Measurements from ENCODE around the gene RNF128.

Gene RNF128, protein sequence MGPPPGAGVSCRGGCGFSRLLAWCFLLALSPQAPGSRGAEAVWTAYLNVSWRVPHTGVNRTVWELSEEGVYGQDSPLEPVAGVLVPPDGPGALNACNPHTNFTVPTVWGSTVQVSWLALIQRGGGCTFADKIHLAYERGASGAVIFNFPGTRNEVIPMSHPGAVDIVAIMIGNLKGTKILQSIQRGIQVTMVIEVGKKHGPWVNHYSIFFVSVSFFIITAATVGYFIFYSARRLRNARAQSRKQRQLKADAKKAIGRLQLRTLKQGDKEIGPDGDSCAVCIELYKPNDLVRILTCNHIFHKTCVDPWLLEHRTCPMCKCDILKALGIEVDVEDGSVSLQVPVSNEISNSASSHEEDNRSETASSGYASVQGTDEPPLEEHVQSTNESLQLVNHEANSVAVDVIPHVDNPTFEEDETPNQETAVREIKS

DNA sequence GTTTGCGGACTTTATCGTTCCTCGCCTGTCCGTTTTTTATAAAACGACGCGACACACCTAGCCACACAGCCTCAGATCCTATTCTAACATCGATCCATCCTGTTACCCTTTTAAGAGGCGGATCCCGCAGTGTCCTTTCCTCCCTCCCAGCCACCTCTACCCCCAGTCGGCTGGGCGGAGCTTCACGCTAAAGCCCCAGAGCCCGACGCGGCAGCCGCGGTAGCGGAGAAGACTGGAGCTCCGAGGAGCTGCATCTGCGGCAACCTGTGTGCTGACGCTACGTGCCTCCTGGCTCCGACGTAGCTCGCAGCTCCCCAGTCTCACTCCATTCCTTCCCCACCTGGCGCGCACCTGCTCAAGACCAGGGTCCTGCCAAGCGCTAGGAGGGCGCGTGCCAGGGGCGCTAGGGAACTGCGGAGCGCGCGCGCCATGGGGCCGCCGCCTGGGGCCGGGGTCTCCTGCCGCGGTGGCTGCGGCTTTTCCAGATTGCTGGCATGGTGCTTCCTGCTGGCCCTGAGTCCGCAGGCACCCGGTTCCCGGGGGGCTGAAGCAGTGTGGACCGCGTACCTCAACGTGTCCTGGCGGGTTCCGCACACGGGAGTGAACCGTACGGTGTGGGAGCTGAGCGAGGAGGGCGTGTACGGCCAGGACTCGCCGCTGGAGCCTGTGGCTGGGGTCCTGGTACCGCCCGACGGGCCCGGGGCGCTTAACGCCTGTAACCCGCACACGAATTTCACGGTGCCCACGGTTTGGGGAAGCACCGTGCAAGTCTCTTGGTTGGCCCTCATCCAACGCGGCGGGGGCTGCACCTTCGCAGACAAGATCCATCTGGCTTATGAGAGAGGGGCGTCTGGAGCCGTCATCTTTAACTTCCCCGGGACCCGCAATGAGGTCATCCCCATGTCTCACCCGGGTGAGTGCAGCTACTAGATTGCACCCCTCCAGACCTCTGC, at the start of gene RNF128:
Gene RNF128 (plus strand): TSS at position 217 of the 953 bp plus-strand sequence. CDS start 213 bp downstream, at position 430.
- DNase-seq: peak; percentile 22

DNA sequence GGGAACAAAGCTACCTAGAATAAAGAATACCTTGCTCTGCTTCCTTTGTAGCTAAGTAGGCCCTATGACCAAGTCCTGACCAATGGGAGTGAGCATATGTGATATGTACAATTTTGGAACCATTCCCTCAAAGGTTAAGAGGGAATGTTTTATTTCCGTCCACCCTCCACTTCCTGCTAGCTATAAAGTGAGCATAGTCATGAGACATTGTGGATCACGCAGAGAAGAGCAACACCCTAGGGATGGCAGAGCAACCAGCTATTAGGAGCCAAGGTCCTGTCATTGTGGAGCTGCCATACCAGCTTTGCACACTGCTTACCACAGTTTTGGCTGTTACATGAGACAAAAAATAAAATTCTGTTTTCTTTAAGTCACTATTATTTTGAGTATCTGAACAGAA, 45.8 kb upstream of the RNF128 start:
- no peak for DNase-seq

- DNase-seq: no peak
These were observed 42.3 kb upstream of the RNF128 start for GRCh38 chrX:106684207-106684606.

DNA sequence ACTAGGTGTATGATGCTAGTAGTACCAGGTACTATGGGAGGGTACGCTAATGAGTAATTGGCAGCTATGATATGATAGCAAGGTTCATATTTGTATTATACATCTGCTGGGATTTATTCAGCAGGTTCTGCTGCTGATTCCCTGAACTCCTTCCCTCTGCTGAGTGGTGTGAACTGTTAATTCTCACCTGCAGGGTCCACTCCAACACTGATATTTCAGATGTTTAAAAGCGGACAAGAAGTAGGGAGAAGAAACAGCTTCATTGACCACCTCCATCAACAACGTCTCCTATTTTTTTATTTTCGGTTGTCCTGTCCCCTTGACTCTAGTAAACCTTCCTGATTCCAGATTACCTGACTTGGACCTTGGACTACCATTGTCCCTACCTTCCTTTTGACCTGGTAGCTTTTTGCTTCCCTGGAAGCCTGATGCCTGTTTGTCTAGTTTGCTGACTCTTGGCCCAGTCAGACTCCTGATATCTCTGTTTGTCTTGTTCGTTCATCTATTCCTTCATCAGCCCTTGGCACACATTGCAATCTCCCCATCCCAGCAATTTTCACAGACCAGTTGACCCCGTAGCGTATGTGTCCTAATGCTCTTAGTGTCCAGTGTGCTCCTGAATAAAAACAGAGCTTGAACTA, 34.0 kb upstream of the RNF128 start:
- DNase-seq: no peak

DNA sequence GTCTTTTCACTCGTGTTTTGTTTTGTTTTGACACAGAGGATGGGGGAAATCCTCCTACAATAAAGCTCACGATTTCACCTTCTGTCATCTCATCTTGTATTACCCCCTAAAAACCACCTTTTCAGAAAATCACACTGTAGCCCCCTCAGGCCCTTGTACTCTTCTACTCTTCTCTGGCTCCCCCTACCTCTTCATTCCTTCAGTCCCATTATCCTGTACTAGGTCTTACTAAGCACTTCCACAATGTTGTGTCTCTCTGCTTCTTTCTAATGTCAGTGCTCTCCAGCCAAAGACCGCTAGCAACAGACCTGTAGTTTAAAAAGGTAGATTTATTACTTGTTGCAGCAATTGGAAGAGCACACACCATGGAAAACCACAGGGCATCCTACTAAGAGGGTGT, 30.0 kb upstream of the RNF128 start:
- no peak for DNase-seq

GRCh38 chrX:106698693-106699092, 27.8 kb upstream of the RNF128 start:
- DNase-seq: peak; percentile 20

DNA sequence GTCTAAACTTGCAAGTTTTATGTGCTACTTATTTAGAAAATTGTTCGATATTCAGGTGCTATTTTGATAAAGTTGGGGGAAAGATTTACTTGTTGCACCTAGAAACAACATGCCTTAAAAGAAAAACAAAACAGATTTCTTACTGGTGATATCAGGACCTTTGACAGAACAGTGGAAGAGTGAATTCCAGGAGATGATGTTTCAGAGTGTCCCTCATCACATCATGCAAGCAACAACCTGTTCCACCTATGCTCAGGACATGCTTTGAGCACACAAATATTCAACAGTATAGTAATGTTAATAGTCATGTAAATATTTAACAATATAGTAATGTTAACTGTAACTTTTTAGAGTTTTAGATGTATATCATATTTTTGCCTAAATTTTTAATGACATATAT, 23.9 kb upstream of the RNF128 start:
- DNase-seq: no peak

DNA sequence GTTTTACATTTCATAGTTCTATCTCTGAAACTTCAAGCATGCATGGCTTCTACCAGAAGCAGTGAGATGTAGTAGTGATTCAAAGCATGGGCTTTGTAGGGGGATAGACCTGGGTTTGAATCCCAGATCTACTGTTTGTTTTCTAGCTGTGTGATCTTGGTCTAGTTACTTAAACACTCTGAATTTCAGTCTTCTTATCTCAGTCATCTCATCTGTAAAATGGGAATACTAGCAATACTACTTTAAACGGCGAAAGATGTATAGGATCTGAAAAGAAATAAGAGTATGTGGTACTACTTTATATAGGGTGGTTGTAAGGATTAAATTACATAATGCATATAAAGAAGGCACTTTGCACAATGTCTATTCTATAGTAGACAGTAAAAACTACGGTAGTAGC, 20.0 kb upstream of the RNF128 start:
- no peak for DNase-seq

GRCh38 chrX:106707771-106708454, 18.6 kb upstream of the RNF128 start:
- DNase-seq: peak; percentile 89

- DNase-seq: peak; percentile 25
These were observed 15.7 kb upstream of the RNF128 start for GRCh38 chrX:106710771-106711170.

DNA sequence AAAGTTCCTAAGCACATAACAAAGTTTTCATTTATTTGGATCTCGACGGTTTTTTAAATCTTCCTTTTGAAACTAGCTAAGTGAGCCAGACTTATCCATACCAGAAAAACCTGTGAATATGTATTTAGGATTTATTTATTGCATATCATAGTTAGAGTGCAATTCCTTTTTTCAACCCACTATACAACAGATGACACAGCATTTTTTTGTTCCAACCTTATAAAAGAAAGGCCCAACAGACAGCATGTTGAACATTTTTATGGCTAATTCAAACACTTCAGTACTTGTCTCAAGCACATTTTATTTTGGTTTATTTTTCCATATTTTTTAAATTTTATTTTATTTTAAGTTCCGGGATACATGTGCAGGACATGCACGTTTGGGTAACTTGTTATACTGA, 15.1 kb upstream of the RNF128 start:
- DNase-seq: no peak

GRCh38 chrX:106716004-106716403, 10.5 kb upstream of the RNF128 start:
- no peak for DNase-seq

- DNase-seq: no peak
These were observed 10.0 kb upstream of the RNF128 start for GRCh38 chrX:106716463-106716862.

DNA sequence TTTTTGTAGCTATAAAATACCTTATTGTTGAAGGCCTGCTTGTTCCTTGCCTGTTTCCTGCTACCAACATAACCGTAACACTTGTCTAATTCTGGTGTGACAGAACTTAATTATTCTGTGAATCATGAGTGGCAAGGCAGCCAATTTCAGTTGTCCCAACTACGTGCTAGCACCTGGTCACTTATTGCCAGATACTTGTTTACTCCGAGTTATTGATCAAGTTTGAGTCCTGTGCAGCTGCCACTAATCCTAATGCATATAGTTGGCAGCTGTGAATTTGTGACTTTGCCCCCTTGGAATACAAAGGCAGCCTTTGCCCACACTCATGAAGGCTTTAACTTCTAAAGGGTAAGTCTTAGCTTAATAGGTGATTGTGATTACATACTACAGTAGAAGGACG, 7.8 kb upstream of the RNF128 start:
- DNase-seq: no peak

DNA sequence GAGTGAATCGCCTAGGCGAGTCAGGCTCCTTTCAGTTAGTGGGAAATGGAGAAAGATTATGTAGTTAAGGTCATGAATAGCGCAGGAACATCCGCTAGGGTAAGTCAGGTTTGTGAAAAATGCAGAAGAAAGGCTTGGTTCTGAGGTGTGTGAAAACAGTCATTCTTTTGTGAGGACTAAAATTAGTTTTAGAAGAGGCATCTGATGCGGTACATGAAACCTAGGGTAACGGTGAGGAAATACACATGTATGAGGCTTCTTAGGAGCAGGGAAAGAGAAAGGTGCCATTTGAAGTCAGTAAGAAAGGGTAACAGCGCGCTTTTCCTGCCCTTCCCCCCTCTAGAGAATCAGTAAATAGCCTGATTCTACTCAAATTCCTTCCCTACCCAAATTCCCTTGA, 570 bp upstream of the RNF128 start:
- DNase-seq: no peak

- no peak for DNase-seq
These were observed 1.8 kb downstream of the RNF128 start for GRCh38 chrX:106728337-106728736.

GRCh38 chrX:106730401-106730800, 3.9 kb downstream of the RNF128 start:
- no peak for DNase-seq

DNA sequence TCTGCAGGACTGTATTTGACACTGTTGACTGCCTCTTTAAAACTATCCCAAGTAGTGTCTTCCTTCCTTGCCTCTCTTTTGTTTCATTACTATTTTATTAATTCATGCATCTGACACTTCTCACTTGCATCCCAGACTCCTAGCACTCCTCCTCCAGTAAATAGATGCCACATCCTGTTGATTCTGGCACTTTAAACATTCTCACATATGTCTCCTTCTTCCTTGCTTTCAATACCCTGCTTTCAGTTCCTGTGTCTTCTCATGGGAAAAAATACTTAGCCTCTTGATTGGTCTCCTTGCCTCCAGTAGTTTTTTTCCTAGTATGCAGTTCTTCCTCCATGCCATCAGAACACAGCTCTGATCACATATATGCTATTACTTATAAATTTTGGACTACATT, 5.1 kb downstream of the RNF128 start:
- no peak for DNase-seq

DNA sequence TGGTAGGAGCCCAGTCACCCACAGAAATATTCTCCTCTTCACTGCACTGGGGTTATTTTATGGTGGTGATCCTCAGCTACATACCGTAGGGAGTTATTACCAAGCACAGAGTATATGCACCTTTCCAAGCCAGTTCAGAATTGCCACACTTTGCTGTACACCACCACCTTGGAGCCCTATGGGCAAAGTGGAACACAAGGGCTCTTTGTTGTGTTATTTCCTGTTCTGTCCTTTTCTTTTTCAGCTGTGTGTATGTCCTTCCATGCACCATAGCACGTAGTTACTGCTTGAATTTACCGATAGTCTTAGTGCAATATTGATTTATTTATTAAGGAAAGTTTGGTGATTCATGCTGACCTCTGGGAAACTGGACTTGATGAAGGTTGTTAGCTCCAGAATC, 8.3 kb downstream of the RNF128 start:
- DNase-seq: no peak

GRCh38 chrX:106740193-106740780, 13.8 kb downstream of the RNF128 start:
- no peak for DNase-seq

DNA sequence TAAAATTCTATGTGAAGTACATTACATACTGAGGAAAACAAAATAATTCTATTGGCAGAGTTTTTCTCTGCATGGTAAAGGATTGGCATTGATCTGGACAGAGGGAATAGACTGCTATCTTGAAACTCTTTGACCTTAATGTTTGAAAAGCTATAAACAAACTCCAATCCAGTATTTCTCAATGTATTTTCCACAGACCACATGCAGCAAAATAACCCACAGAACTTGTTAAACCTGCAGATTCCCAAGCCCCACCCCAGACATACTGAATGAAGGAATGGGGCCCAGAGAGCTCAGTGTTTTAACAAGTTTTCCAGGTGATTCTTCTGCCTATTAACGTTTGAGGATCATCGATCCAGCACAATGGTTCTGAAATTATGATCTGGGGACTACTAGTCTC, 15.7 kb downstream of the RNF128 start:
- DNase-seq: no peak

DNA sequence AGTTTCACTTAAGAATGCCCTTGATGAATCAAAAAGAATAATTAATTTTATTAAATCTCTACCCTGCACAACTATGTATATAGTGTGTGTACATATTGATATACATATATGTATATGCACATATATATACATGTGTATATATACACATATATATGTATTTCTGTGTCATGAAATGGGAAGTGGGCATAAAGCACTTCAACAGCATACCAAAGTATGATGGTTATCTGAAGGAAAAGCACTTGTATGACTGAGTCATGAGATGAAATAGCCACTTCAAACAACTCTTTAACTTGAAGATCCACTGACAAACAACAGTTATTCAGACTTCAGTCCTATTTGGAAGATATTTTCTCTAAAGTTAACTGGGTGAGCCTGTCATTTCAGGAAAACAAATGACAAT, 16.3 kb downstream of the RNF128 start:
- no peak for DNase-seq
